ENCODE measurements around the gene TERB1. TPM values are rescaled to one million over a fixed set of nuclear protein-coding genes. Genes with fewer than 3 reads are reported as not detected.

Gene TERB1, protein sequence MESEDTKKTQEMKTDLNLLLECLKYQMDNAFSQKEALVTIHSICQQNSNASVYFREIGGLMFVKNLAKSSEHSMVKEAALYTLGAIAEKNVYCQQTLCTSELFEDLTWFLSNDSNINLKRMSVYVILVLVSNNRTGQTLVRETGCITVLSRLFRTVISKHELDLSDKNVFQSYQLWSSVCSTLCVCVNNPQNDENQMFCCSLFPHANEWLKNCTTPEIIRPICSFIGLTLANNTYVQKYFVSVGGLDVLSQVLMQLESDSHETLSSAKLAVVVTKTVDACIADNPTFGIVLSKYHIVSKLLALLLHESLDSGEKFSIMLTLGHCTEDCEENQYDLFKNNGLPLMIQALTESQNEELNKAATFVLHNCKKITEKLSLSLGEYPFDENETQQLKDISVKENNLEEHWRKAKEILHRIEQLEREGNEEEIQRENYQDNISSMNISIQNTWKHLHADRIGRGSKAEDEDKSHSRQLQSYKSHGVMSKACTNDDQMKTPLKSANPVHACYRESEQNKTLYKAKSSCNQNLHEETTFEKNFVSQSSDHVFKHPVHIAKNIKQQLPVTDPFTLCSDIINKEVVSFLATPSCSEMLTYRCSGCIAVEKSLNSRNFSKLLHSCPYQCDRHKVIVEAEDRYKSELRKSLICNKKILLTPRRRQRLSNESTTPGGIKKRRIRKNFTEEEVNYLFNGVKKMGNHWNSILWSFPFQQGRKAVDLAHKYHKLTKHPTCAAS
- not detected for total RNA-seq

DNA sequence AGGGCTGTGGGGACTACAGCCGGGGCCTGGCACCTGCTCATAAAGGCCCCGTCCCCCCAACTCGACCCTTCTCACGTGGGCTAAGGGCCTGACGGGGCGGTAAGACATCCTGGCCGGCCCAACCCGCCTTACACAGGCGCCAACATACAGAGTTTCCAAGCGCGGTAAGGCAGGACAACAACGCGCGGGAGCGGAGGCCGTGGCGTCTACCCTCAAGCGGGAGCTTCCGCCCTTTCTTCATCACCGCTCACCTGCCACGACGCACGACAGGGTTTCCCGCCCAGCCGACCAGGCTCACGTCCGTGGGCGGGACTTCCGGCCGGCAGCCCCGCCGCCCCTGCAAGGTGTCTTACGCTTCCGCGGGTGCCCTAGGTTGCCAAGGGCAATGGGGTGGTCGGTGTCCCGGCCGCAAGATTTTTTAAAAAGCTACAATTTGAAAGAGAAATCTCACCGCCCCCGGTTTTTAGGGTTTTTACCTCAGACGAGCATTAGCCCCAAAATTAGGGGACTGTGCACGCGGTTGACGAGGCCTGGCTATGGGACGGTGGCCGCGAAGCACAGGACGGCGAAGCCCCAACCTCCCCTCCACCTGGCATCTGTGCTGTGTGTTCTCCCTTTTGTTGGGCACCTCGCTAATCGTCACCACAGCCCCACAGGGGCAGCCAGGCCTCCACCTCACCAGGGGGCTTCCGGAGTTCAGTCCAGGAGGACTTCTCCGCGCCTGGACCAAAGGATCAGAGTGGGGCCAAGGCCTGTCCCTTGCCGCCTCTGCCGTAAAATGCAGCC, at the start of gene TERB1:
Gene TERB1, minus strand, starts transcription at position 265 of the 786 bp plus-strand sequence. CDS start 4,786 bp downstream, outside the sequence.
- DNase-seq (ENCODE audit: low spot score), result no peak
- ATAC-seq, result no peak

DNA sequence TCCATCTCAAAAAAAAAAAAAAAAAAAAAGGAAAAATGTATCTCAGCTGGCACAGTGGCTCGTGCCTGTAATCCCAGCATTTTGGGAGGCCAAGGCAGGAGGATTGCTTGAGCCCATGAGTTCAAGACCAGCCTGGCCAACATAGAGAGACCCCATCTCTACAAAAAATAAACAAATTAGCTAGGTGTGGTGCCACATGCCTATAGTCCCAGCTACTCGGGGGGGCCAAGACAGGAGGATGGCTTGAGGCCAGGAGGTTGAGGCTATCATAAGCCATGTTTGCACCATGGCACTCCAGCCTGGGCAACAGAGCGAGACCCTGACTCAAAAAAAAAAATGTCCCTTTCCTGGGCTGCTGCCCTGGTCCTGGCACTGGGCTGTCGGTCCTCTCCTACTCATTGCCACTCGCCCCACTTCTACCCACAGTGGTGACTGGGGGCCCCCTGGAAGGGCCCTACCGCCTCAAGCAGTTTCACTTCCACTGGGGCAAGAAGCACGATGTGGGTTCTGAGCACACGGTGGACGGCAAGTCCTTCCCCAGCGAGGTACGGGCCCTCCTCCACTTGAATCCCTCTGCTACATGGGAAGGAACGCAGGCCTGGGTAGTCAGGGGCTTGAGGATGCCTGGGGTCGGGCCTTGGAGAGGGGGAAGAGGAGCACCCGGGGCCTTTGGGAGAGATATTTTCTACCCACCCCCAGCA, 48.9 kb upstream of the TERB1 start:
- DNase-seq (ENCODE audit: low spot score) (no peak), ATAC-seq (no peak)

DNA sequence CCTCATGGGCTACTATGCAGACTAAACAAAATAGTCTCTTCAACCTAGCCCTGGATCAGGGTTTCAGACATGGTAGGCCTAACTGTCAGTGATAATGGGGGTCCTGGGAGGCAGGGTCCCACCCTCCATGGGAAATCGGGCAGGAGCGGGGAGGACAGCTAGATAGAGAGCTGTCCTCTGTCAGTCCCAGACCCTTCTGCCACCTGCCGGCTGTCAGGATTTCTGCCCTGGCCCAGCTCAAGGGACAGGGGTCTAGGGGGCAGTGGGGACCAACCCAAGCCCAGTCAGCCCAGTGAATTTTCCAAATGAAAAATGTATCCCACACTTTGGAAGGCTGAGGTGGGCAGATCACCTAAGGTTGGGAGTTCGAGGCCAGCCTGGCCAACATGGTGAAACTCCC, 48.2 kb upstream of the TERB1 start:
- ATAC-seq (no peak), DNase-seq (ENCODE audit: low spot score) (no peak)

DNA sequence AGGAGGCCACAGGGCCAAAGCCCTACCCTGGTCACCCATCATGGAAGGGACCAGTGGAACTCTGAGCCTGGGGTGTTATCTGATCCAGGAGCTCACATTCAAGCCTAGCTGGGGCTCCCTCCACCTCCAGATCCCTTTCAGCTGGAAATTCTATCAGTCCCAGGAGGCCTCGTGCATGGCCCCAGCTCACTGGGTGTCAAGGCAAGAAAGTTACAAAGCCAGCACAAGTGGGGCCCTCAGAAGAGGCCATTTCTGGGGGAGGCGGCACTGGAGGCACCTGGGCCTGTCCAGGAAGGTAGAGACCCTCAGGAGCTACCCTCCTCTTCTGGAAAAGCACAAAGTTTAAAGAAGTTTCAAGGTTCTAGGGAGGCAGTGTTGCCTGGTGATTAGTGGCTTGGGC, 47.6 kb upstream of the TERB1 start:
- DNase-seq (ENCODE audit: low spot score), result no peak
- no peak for ATAC-seq

DNA sequence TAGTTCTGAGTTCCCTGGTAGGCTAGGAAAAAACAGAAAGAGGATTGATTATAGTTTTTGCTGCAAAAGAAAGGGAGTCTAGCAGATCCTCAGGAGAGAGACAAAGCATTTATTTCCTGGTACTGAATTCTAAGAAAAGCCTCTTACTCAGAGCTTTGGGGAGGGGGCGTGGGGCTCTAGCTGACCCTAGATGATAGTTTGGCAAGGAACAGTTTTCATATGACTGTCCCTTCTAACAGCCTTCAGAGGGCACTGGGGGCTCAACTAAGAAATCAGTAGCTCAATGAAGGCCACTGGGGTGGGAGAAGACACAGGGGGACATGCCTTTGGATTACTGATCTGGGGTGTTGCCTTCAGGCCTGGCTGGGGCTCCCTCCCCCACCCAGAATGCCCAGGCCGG, 46.8 kb upstream of the TERB1 start:
- ATAC-seq (no peak), DNase-seq (ENCODE audit: low spot score) (no peak)

DNA sequence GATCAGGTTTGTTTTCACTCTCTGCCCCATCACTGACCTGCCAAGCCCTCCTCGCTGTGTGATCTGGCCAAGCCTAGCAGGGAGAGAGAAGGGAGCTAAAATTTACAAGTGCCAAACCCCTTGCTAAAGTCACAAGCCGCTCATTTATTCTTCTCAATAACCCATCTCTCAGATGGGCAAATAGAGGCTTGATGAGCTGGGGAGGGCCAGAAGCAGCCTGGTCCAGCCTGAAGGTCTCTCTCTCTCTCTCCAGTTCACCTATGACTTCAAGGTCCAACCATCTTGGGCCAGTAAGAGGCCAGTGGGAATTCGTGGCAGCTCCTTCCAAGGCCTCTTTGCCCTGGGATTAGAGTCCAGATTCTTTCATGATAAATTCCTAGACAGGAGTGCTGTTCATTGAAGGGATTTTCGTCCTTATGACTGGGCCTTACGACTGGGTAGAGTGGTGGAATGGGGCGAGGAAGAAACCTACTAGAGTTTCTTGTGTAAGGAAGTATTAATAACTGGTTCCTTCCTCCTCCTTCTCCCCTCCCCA, 46.2 kb upstream of the TERB1 start:
- ATAC-seq (no peak), DNase-seq (ENCODE audit: low spot score) (no peak)

DNA sequence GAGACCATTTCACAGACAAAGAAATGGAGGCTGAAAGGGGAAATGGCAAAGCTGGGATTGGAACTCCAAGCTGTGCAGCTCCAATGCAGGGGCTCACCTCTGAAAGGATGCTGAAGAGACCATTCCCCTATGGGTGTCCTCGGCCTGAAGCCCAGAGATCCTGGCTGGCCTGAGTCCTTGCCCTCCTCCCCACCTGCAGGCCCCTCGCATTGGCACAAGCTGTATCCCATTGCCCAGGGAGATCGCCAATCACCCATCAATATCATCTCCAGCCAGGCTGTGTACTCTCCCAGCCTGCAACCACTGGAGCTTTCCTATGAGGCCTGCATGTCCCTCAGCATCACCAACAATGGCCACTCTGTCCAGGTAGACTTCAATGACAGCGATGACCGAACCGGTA, 45.4 kb upstream of the TERB1 start:
- ATAC-seq, result no peak
- DNase-seq (ENCODE audit: low spot score), result no peak

DNA sequence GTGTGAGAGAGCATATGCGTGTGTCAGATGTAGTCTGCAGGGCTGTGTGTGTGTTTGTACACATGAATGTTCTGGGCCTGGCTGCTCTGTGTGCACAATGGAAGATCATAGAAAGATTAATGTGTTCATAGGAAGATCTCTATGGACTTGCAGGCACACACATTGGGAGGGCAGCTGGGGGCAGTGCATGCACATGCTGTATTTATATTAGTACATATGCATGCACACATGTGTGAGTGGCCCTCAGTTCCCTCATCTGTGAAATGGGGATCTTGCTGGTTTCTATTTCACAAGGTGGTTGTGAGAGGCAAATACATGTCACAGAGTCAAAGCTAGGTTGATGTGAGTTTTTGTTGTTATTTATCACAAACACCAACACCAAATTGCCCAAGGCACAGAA, 44.9 kb upstream of the TERB1 start:
- DNase-seq (ENCODE audit: low spot score) (no peak), ATAC-seq (no peak)

DNA sequence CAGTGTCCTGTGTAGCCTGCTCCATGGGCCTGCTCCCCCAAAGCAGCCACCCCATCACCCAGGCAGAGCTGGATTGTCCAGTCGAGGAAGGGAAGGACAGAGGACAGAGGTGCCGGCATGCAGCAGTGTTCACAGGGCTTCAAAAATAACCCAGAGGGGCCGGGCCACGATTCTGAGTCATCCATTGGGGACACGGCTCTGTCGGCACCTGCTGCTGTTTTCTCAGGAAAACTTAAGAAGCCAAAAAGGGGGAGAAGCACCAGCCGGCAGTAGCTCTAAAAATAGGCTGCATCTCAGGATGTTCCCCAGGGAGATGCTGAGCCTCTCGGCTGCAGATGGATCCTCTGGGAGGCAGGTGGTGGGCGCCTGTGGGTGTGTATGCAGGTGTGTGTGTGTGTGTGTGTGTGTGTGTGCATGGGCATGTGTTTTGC, 44.4 kb upstream of the TERB1 start:
- DNase-seq (ENCODE audit: low spot score), result no peak
- ATAC-seq, result no peak

DNA sequence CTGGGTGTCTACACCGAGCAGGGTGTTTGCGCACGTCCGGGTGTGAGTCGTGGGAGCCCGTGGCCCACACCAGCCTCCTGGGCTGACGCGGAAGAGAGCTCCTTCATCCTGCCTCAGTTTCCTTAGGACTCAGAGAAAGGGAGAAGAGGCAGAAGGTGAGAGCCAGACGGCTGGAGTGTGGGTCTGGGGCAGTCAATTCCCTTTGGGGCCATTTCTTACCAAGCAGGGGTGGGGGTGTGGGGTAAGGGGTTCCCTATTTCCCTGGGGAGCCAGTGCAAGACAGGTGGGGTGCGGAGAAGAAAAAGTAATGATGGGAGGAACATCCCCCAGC, 43.7 kb upstream of the TERB1 start:
- no peak for ATAC-seq
- DNase-seq (ENCODE audit: low spot score), result no peak

DNA sequence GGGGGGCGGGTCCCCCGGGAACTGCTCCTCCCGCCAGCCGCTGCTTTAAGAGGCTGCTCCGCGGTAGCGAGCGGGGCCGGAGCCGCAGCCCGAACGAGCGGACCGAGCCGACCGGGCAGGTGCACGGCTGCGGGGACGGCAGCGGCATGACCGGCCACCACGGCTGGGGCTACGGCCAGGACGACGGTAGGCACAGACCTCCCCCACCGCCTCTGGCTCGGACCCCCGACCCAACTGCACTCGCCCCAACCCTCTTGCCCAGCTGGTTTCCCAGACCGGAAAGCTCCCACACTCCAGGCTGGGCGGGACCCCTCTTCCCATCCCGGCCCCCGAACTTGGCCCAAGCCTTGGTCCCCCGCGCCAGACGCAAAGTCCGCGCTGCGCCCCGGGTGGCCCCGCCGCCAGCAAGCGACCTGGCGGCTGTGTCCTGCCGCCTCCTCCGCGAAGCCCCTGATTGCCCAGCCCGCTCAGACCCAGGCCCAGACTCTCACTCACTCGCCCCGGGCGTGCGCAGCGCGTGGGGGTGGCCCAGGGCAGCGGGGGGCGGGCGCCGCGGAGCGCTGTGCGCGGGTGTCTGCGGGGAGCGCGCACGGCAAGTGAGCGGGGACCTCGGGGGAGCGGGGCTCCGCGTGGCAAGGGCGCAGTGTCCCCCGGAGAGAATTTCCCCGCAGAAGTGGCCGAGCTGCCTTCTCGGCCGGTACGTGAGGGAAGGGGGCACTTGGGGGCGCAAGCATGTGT, 43.1 kb upstream of the TERB1 start, which contains the start of gene CA7:
Gene CA7, plus strand, starts transcription at position 73 of the 738 bp plus-strand sequence. Its CDS starts 74 bp downstream, at position 147.
- DNase-seq (ENCODE audit: low spot score) (no peak), ATAC-seq (peak; percentile 53)

DNA sequence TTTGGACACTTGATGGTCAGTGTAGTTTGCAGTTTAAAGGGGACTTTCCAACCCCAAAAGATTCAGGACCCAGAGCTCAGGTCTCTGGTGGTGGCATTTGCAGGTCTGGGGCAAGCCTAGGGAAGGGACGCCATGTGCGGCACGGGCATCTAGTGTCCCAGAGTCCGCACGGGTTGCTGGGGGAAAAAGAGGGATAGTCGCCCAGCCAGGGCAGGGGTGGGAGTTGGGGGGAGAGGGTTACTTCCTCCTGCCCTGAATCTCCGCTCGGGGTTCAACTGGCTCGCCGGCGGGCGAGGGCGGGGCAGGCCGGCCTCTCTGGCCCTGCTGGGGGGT, 42.6 kb upstream of the TERB1 start:
- ATAC-seq (no peak), DNase-seq (ENCODE audit: low spot score) (no peak)

DNA sequence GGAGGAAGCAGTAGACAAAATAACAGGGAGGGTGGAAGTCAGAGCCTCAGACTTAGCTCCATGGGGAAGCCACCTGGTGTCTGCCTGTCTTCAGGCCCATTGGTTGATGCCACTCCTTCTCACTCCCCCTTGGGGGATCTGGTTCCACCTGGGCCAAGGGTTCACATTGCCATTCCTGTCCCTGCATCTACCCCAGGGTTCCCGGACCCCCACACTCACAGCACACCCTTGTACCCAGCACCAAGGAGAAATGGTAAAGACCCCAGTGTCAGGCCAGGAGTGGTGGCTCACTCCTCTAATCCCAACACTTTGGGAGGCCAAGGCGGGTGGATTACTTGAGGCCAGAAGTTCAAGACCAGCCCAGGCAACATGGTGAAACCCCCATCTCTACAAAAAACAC, 41.8 kb upstream of the TERB1 start:
- ATAC-seq (no peak), DNase-seq (ENCODE audit: low spot score) (no peak)

DNA sequence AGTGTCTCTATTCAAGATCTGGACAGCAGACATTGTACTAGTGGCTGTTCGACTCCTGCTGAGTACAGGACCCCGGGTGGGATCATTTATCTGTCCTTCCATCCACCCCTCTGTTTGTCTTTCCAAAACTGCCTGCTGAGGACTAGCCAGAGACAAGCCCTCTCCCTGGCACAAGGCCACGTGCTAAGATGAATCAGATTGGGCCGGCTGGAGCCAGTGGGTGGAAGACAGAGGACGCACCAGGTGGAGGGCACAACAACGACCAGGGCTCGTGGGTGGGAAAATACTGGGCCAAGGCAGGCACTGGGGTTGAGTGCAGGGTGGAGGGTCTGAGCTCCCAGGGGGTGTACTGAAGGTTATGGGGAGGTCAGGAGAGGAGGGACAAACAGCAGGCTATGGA, 41.4 kb upstream of the TERB1 start:
- no peak for ATAC-seq
- no peak for DNase-seq (ENCODE audit: low spot score)

DNA sequence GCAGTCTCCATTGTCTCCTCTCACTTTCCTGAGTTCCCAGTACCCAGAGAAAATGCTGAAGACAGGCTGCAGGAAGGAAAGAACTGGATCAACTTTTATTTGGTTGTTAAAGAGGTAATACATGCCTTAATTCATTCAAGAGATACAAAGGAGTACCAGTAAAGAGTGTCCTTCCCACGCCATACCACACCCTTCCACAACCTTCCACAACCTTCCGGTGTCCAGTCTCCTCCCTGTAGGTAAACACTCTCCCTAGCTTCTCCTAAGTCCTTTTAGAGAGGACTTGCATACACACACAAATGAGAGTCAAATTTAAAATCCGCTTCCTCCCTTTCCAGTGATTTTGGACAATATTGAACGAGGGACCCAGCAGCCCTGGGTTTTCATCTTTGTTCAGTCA, 40.0 kb upstream of the TERB1 start:
- no peak for DNase-seq (ENCODE audit: low spot score)
- no peak for ATAC-seq

DNA sequence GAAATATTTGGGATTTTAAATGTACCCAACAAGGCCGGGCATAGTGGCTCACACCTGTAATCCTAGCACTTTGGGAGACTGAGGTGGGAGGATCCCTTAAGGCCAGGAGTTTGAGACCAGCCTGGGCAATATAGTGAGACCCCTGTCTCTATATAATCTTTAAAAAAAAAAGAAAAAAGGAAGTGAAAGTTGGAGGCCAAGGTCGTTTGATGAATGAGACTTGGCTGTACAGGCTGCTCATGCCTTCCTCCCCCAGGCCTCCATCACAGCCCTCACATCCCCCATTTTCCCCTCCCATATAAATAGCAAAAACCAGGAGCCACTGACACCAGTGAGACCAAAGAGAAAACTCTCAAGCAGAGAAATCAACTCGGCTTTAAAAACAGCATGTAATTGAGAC, 39.5 kb upstream of the TERB1 start:
- DNase-seq (ENCODE audit: low spot score) (no peak), ATAC-seq (no peak)

DNA sequence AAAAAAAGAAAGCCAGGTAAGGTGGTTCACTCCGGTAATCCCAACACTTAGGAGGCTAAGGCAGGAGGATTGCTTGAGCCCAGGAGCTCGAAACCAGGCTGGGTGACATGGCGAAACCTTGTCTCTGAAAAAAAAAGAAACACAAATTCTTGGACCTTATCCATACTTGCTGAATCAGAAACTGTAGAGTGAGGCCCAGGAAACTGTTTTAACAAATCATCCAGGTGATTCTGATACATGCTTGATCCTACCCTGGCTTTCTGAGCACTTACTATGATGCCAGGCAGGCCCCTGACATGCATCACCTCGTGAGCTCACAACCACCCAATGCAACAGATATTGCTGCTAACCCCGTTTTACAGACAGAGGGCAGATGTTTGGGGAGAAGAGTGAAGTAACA, 33.4 kb upstream of the TERB1 start:
- no peak for ATAC-seq
- DNase-seq (ENCODE audit: low spot score), result no peak

DNA sequence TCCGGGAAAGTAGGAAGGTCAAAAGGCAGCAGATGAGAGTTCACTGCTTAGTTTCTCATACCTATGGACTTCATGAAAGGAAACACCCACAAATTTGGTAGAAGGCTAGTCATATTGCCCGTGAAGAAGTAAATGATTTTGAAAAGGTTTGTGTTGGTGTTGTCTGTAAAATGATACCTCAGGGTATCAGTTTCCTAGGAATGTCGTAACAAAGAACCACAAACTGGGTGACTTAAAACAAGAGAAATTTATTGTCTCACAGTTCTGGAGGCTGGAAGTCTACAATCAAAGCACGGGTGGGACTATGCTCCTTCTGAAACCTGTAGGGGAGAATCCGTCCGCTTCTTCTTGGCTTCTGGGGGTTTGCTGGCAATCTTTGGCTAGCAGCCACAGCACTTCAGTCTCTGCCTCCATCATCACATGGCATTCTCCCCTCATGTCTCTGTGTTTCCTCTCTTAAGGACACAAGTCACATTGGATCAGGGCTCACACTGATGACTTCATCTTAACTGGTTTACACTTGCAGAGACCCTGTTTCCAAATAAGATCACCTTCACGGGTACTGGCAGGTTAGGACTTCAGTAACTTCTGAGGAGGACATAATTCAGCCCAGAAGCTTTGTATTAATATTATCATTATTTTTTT, 31.4 kb upstream of the TERB1 start:
- ATAC-seq (no peak), DNase-seq (ENCODE audit: low spot score) (no peak)

DNA sequence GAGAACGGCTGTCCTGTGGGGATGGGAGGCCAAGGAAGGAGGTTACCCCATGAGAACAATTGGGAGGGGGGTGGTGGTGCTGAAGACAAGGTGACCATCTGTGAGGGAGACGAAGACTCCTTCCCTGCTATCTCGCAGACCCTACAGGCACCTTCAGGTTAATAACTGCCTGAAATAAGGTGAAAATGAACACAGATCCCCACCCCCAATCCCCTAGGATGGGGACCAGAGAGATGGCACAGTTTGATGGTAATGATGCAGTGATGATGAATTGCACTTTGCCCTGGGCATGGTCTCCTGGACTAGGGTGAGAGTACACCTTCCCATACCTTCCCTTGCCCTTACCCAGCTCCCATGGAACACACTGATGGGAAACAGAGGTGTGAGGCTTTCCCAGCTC, 30.8 kb upstream of the TERB1 start:
- DNase-seq (ENCODE audit: low spot score) (no peak), ATAC-seq (no peak)
